ENCODE data around the gene ESRRB.

DNA sequence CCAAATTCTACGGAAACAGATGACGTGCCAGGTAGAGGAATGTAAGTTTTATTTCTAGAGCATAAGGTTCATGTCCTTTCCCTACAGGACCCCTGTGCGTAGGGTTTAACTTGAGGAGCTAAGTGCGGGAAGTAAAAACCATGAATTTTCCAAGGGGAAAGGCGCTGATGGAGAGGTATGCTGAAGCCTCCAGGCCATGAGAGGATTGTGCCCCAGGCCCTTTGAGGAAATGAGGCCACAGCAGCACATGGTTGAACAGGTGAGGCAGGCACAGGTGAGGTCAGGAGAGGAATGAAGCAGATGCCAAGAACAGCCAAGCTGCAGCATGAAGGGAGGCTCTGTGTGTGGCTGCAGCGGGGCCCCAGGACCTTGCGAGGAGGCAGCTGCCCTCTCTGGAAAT lies 14.7 kb downstream of the ESRRB start:
- TF ChIP-seq, protein P1, sequence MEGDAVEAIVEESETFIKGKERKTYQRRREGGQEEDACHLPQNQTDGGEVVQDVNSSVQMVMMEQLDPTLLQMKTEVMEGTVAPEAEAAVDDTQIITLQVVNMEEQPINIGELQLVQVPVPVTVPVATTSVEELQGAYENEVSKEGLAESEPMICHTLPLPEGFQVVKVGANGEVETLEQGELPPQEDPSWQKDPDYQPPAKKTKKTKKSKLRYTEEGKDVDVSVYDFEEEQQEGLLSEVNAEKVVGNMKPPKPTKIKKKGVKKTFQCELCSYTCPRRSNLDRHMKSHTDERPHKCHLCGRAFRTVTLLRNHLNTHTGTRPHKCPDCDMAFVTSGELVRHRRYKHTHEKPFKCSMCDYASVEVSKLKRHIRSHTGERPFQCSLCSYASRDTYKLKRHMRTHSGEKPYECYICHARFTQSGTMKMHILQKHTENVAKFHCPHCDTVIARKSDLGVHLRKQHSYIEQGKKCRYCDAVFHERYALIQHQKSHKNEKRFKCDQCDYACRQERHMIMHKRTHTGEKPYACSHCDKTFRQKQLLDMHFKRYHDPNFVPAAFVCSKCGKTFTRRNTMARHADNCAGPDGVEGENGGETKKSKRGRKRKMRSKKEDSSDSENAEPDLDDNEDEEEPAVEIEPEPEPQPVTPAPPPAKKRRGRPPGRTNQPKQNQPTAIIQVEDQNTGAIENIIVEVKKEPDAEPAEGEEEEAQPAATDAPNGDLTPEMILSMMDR (IDR thresholded peaks at IDR 0.05): no peak
- no peak for TF ChIP-seq EP300 (IDR thresholded peaks at IDR 0.05)

All from ovary (tissue), 3 donors.